K562 (cell line): ENCODE results near the gene POT1. TPM values are rescaled to one million over a fixed set of nuclear protein-coding genes. Genes with fewer than 3 reads are reported as not detected.
A peak's percentile ranks its signal among the peaks of the same experiment; 100 is the strongest.

Experiments used
- ATAC-seq: fragments of 200-7000 bp; cut with Tn5 transposase; 3 replicates; pipeline ENCODE4 v1.9.1; 2020; ENCODE audit warnings: moderate library complexity
- BruUV-seq: library from RNA; stranded (reverse); fragments of 400-500 nt; replicated peaks from 2 replicates; lab custom pipeline; 2021; lab: Mats Ljungman, UMichigan
- CTCF ChIA-PET: fragments of 300-600 bp; formaldehyde crosslinking; extraction: SDS; loops from one replicate; lab custom pipeline; 2021; ENCODE audit warnings: low intra/inter-chr PET ratio; lab: Yijun Ruan, JAX
- POLR2A ChIA-PET: fragments of 300-600, 350-650 bp; sonication (Branson Sonifier 250); formaldehyde crosslinking; extraction: SDS; loops from one replicate; lab custom pipeline; 2021; ENCODE audit warnings: antibody characterized with exemption, inconsistent platforms; lab: Yijun Ruan, JAX
- DNase-seq, 4 experiments: peaks; one replicate each; pipeline versions ENCODE4 v3.0.0 to v3.0.0-alpha.2; 2011 to 2018; ENCODE audit warnings: low spot score in 3 of 4, mixed read lengths in 3 of 4; ENCODE audit errors: extremely low read depth in 1 of 4
- FAIRE-seq: peaks from 2 replicates; lab custom pipeline; 2011; peaks lifted over from hg19 to GRCh38; lab: Jason Lieb, UNC
- H2AFZ ChIP-seq: 2 replicates; pipeline ENCODE4 v1.6.0; 2011; ENCODE audit warnings: low read depth, low read length, control low read depth, inconsistent platforms
- H3K27ac ChIP-seq: fragments of 200-600 bp; 3 replicates; pipeline ENCODE4 v1.8.0; 2011; ENCODE audit warnings: low read depth, mild to moderate bottlenecking, control low read depth, inconsistent platforms, low read length, moderate library complexity, mixed read lengths; ENCODE audit errors: extremely low read depth
- H3K27me3 ChIP-seq, 2 experiments: fragments of 300-600 bp in 1 of 2; 2 replicates in 1 of 2; 3 replicates in 1 of 2; pipeline versions ENCODE4 v1.6.0 to v1.8.0; 2011; ENCODE audit warnings: inconsistent platforms in 2 of 2, low read length in 2 of 2, mild to moderate bottlenecking in 1 of 2, mixed read lengths in 1 of 2, moderate library complexity in 1 of 2; ENCODE audit not compliant: control insufficient read depth in 2 of 2, insufficient read depth in 2 of 2
- H3K36me3 ChIP-seq: fragments of 300-600 bp; 3 replicates; pipeline ENCODE4 v1.8.0; 2011; ENCODE audit warnings: mild to moderate bottlenecking, low read length, inconsistent platforms; ENCODE audit not compliant: control insufficient read depth, insufficient read depth
- H3K4me1 ChIP-seq, 2 experiments: fragments of 200-600 bp in 1 of 2; replicated peaks in 1 of 2; 2 replicates in 1 of 2; 3 replicates in 1 of 2; pipeline versions ENCODE4 v1.5.1 to v1.8.0; 2011; ENCODE audit warnings: inconsistent platforms in 2 of 2, low read length in 2 of 2, mild to moderate bottlenecking in 1 of 2, mixed read lengths in 1 of 2, moderate library complexity in 1 of 2; ENCODE audit not compliant: control insufficient read depth in 2 of 2, insufficient read depth in 2 of 2
- H3K4me2 ChIP-seq: 2 replicates; pipeline ENCODE4 v1.6.1; 2011; ENCODE audit warnings: low read length, control low read depth, inconsistent platforms, mixed read lengths; ENCODE audit not compliant: insufficient read depth
- H3K4me3 ChIP-seq: fragments of 200-600 bp; sonication (generic), shearing (Covaris generic); 2 replicates; pipeline ENCODE4 v1.5.1; 2016; ENCODE audit warnings: control low read depth, inconsistent platforms
- H3K79me2 ChIP-seq: fragments of 200-600 bp; 3 replicates; pipeline ENCODE4 v1.8.0; 2011; ENCODE audit warnings: low read length, inconsistent platforms; ENCODE audit not compliant: control insufficient read depth, insufficient read depth
- H3K9ac ChIP-seq, 2 experiments: 2 replicates each; pipeline versions ENCODE4 v1.6.0 to v1.6.1; 2011; ENCODE audit warnings: low read depth in 2 of 2, low read length in 2 of 2, control low read depth in 1 of 2, inconsistent platforms in 1 of 2, mild to moderate bottlenecking in 1 of 2, mixed read lengths in 1 of 2; ENCODE audit not compliant: insufficient read depth in 1 of 2
- H3K9me1 ChIP-seq: one replicate; pipeline ENCODE4 v1.6.0; 2011; ENCODE audit warnings: inconsistent platforms, mild to moderate bottlenecking, low read length, moderate library complexity; ENCODE audit not compliant: control insufficient read depth, insufficient read depth
- H3K9me3 ChIP-seq: replicated peaks from 2 replicates; pipeline ENCODE4 v1.5.1; 2011; ENCODE audit warnings: low read depth, low read length, inconsistent platforms; ENCODE audit not compliant: control insufficient read depth, insufficient read depth
- H4K20me1 ChIP-seq: replicated peaks from 2 replicates; pipeline ENCODE4 v1.6.1; 2011; ENCODE audit warnings: low read length, inconsistent platforms, mixed read lengths; ENCODE audit not compliant: control insufficient read depth, insufficient read depth
- CBX3 ChIP-seq, 2 experiments: IDR thresholded peaks; 1 replicate in 1 of 2; 2 replicates in 1 of 2; pipeline ENCODE4 v1.6.1; 2012; ENCODE audit warnings: inconsistent platforms in 2 of 2, low read length in 2 of 2, borderline replicate concordance in 1 of 2, control low read depth in 1 of 2
- CBX5 ChIP-seq: IDR thresholded peaks from 2 replicates; pipeline ENCODE4 v1.6.1; 2014; ENCODE audit warnings: low read depth, borderline replicate concordance
- ETS2 ChIP-seq: IDR thresholded peaks from 2 replicates; pipeline ENCODE4 v1.6.1; 2016; ENCODE audit warnings: borderline replicate concordance, missing genetic modification characterization, mild to moderate bottlenecking, moderate library complexity, missing compliant biosample characterization; ENCODE audit not compliant: poor library complexity, severe bottlenecking
- FOXM1 ChIP-seq, 2 experiments: fragments of 450-650 bp in 1 of 2; sonication (generic) in 1 of 2; formaldehyde crosslinking in 1 of 2; IDR thresholded peaks; 2 replicates each; pipeline versions ENCODE4 v1.6.1 to v1.9.0; 2017 to 2022; ENCODE audit warnings: low read depth in 2 of 2, mild to moderate bottlenecking in 2 of 2, missing genetic modification reagents in 1 of 2, moderate library complexity in 1 of 2
- ZFP36 ChIP-seq: fragments of 150-350 bp; IDR thresholded peaks from 2 replicates; pipeline ENCODE4 v1.6.1; 2018; ENCODE audit warnings: low read length, low read depth; ENCODE audit not compliant: partially characterized antibody
- ZNF384 ChIP-seq: IDR thresholded peaks from 2 replicates; pipeline ENCODE4 v1.6.1; 2012; ENCODE audit warnings: low read depth, low read length, improper control_type of control experiment
- ZNF75A ChIP-seq: fragments of 450-650 bp; formaldehyde crosslinking; IDR thresholded peaks from 2 replicates; pipeline ENCODE4 v1.4.0; 2020; ENCODE audit warnings: mild to moderate bottlenecking
- WGBS: fragments of 100-300 bp; shearing (Covaris generic); methylation state at CpG from one replicate; pipeline ENCODE4 v1.1.6; 2016; ENCODE audit warnings: low coverage, mixed read lengths; ENCODE audit not compliant: insufficient coverage; ENCODE audit errors: missing lambda C conversion rate; 5-methylcytosine and 5-hydroxymethylcytosine counted together
- in situ Hi-C: fragments of 300-500 bp; cut with MboI; formaldehyde crosslinking; loops from 4 replicates; pipeline ENCODE4 v1.15.0; 2018; ENCODE audit warnings: inconsistent platforms, mixed read lengths
- intact Hi-C: fragments of 100-400 bp; cut with micrococcal nuclease; formaldehyde crosslinking; loops from 2 replicates; pipeline ENCODE4 v1.14.2; 2022
- polyA plus RNA-seq, 8 experiments: library from polyadenylated mRNA; depleted of rRNA in 4 of 8; stranded (reverse) in 5 of 8; unstranded in 3 of 8; fragments of >200 nt; fragmentation: Nextera tagmentation in 2 of 8; fragmentation: Illumina TruSeq in 1 of 8; extraction: Ambion mirVana in 2 of 8; extraction: Trizol in 1 of 8; gene quantifications; 2 replicates each; pipeline versions ENCODE4 v1.2.1 to v1.2.3, GENCODE V29; 2011 to 2014; ENCODE audit warnings: inconsistent platforms in 1 of 8, missing spikeins in 1 of 8
- total RNA-seq, 7 experiments: library from RNA; depleted of rRNA in 6 of 7; stranded (reverse); fragments of >200 nt in 6 of 7; fragmentation: Illumina TruSeq in 2 of 7; extraction: Trizol in 2 of 7; gene quantifications; 2 replicates each; pipeline versions ENCODE4 v1.2.1 to v1.2.3, GENCODE V29; 2011 to 2021; ENCODE audit warnings: low replicate concordance in 1 of 7
- TF ChIP-seq, protein P1 (sequence below): fragments of 250-450 bp; sonication (Bioruptor Pico); IDR thresholded peaks from 2 replicates; pipeline ENCODE4 v1.4.0; 2020; ENCODE audit warnings: borderline replicate concordance
- TF ChIP-seq, protein P2 (sequence below), 2 experiments: fragments of 150-350 bp in 1 of 2; IDR thresholded peaks; 2 replicates each; pipeline ENCODE4 v1.6.1; 2012 to 2016; ENCODE audit warnings: low read depth in 2 of 2, low read length in 2 of 2, mild to moderate bottlenecking in 1 of 2, moderate library complexity in 1 of 2

The POT1 gene
- total and polyA plus RNA-seq, 9 of the 15 experiments (the other 6 are each of a cell fraction or from before 2014, with no cell fraction given) = 37.9 to 140 (median 63.6) TPM

DNA sequence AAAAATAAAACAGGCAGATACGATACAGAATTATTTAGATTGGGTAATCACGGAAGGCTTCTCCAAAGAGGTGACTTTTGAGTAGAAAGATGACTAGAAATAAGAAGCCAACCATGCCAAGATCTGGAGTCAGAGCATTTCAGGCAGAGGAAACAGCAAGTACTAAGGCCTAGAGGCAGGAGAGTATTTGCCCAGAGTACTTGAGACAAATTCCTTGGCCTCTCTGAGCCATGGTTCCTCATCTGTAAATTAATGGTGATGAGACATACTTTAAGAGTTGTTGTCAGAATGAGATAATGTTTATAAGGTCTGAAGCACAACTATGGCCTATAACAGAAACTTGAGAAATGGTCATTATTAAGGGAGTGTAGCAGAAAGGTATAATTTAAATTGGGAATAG, 148.2 kb downstream of the POT1 start:
- Histone ChIP-seq H3K27me3 (no peaks in the 10 kb centered on the region), H3K9me3 (no peaks in the 10 kb centered on the region), H3K9me1 (no peaks in the 10 kb centered on the region), H3K79me2 (no peaks in the 10 kb centered on the region), H3K4me2 (no peak overlapping the region), H3K27ac (no peak overlapping the region), H3K4me3 (no peak overlapping the region), H3K4me1 (no peaks in the 10 kb centered on the region; a peak in 1 of 5 replicates), H4K20me1 (no peaks in the 10 kb centered on the region), H3K9ac (no peak overlapping the region), H3K36me3 (no peaks in the 10 kb centered on the region), H2AFZ (no peak overlapping the region)
- BruUV-seq = no TSS peak
- ATAC-seq (no peak), FAIRE-seq (no peak), DNase-seq (no peak)
- intact Hi-C loops (no loop called here), in situ Hi-C loops (no loop called here)
- 0% methylated on average over 2 of the region's 2 CpGs for WGBS
- POLR2A ChIA-PET = no interaction called here
- CTCF ChIA-PET = interaction anchor here (0.5 kb wide), 1 partner anchor 26 kb away, joined by 3 read pairs; no protein-coding TSS in a partner anchor
- TF ChIP-seq ZFP36 (peak; percentile 45), CBX5 (no peak)

DNA sequence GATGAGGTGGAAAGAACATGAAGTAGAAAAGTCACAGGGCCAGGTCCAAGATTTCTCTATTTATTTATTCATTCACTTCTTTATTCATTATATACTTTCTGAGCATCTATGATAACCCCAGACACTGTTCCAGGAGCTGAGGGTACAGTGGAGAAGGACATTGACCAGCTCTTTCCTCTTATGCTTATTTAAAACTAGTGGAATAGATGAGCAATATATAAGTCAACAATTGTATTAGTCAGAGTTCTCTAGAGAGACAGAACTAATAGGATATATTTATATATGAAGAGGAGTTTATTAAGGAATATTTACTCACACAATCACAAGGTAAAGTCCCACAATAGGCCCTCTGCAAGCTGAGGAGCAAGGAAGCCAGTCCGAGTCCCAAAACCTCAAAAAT, 149.0 kb downstream of the POT1 start:
- CTCF ChIA-PET = no interaction called here
- no TSS peak for BruUV-seq
- ATAC-seq = no peak

More for the DNA sequence above, 149.0 kb downstream of the POT1 start:
- Histone ChIP-seq H3K4me1 (no peaks in the 10 kb centered on the region; a peak in 1 of 5 replicates), H3K27ac (no peak overlapping the region), H3K9me3 (no peaks in the 10 kb centered on the region), H3K4me3 (no peak overlapping the region), H3K9me1 (no peaks in the 10 kb centered on the region), H3K9ac (no peak overlapping the region), H3K27me3 (no peaks in the 10 kb centered on the region), H2AFZ (no peak overlapping the region), H3K79me2 (no peaks in the 10 kb centered on the region), H4K20me1 (no peaks in the 10 kb centered on the region), H3K4me2 (no peak overlapping the region)
- 0% methylated on average over 1 of the region's 1 CpG for WGBS
- intact Hi-C loops (no loop called here), in situ Hi-C loops (no loop called here)
- DNase-seq = no peak
- POLR2A ChIA-PET = no interaction called here
- FAIRE-seq = no peak
- no peak for TF ChIP-seq ZNF75A (CRISPR knock-in tag)
- TF ChIP-seq FOXM1 (IDR thresholded peaks at IDR 0.05; ENCODE audit: low read depth) = no peak
- TF ChIP-seq FOXM1 (CRISPR knock-in tag; IDR thresholded peaks at IDR 0.05; ENCODE audit: low read depth) = no peak
- TF ChIP-seq, protein P1, sequence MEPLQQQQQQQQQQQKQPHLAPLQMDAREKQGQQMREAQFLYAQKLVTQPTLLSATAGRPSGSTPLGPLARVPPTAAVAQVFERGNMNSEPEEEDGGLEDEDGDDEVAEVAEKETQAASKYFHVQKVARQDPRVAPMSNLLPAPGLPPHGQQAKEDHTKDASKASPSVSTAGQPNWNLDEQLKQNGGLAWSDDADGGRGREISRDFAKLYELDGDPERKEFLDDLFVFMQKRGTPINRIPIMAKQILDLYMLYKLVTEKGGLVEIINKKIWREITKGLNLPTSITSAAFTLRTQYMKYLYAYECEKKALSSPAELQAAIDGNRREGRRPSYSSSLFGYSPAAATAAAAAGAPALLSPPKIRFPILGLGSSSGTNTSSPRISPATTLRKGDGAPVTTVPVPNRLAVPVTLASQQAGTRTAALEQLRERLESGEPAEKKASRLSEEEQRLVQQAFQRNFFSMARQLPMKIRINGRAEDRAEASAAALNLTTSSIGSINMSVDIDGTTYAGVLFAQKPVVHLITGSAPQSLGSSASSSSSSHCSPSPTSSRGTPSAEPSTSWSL (CRISPR knock-in tag) = no peak
- no peak for TF ChIP-seq ZNF384
- TF ChIP-seq ETS2 (tag) = no peak
- TF ChIP-seq, protein P2, sequence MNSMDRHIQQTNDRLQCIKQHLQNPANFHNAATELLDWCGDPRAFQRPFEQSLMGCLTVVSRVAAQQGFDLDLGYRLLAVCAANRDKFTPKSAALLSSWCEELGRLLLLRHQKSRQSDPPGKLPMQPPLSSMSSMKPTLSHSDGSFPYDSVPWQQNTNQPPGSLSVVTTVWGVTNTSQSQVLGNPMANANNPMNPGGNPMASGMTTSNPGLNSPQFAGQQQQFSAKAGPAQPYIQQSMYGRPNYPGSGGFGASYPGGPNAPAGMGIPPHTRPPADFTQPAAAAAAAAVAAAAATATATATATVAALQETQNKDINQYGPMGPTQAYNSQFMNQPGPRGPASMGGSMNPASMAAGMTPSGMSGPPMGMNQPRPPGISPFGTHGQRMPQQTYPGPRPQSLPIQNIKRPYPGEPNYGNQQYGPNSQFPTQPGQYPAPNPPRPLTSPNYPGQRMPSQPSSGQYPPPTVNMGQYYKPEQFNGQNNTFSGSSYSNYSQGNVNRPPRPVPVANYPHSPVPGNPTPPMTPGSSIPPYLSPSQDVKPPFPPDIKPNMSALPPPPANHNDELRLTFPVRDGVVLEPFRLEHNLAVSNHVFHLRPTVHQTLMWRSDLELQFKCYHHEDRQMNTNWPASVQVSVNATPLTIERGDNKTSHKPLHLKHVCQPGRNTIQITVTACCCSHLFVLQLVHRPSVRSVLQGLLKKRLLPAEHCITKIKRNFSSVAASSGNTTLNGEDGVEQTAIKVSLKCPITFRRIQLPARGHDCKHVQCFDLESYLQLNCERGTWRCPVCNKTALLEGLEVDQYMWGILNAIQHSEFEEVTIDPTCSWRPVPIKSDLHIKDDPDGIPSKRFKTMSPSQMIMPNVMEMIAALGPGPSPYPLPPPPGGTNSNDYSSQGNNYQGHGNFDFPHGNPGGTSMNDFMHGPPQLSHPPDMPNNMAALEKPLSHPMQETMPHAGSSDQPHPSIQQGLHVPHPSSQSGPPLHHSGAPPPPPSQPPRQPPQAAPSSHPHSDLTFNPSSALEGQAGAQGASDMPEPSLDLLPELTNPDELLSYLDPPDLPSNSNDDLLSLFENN (IDR thresholded peaks at IDR 0.05; ENCODE audit: low read depth in 2 of 2, low read length in 2 of 2) = no peak
- TF ChIP-seq CBX3 (IDR thresholded peaks at IDR 0.05; ENCODE audit: borderline replicate concordance in 1 of 2, low read length in 2 of 2) = no peak
- TF ChIP-seq, all 486 proteins: peak for 0
- H3K36me3 ChIP-seq = no peaks in the 10 kb centered on the region
